ENCODE data around the gene ABCF3. TPM values are rescaled to one million over a fixed set of nuclear protein-coding genes. Genes with fewer than 3 reads are reported as not detected.

ABCF3 gene
- total RNA-seq, 2 experiments from 2014 or later, result 57.6 to 60.2 TPM

- DNase-seq, result no peak
- H3K4me1 Mint-ChIP-seq, result no peaks in the 10 kb centered on the region
- no peak overlapping the region for H3K4me3 Mint-ChIP-seq
- H3K36me3 Mint-ChIP-seq, result peaks cover 15% of the 10 kb centered on the region
- no peaks in the 10 kb centered on the region for H3K27me3 Mint-ChIP-seq
- no peak for ATAC-seq
- CTCF ChIA-PET, result interaction anchor here (1.3 to 5.3 kb wide), 5 partner anchors 9 to 346 kb away, joined by 4 to 47 read pairs (median 4); partner anchors contain the start of genes EEF1AKMT4 and VWA5B2
- no peaks in the 10 kb centered on the region for H3K9me3 Mint-ChIP-seq (ENCODE audit: low read depth)
- H3K27ac Mint-ChIP-seq, result no peak overlapping the region
Measured at GRCh38 chr3:184241141-184241446, 55.1 kb downstream of the ABCF3 start.

GRCh38 chr3:184241447-184242296 lies 55.7 kb downstream of the ABCF3 start:
- peak; percentile 44 for ATAC-seq
- H3K27ac Mint-ChIP-seq, result no peak overlapping the region
- no peaks in the 10 kb centered on the region for H3K4me1 Mint-ChIP-seq
- CTCF ChIA-PET, result interaction anchor here (1.3 to 5.3 kb wide), 5 partner anchors 8 to 346 kb away, joined by 3 to 47 read pairs (median 11); partner anchors contain the start of genes DVL3 and EEF1AKMT4
- H3K36me3 Mint-ChIP-seq, result peaks cover 15% of the 10 kb centered on the region
- H3K27me3 Mint-ChIP-seq, result no peaks in the 10 kb centered on the region
- DNase-seq, result no peak
- no peak overlapping the region for H3K4me3 Mint-ChIP-seq
- H3K9me3 Mint-ChIP-seq (ENCODE audit: low read depth), result no peaks in the 10 kb centered on the region

- Mint-ChIP-seq H3K27ac (no peak overlapping the region), H3K36me3 (peaks cover 15% of the 10 kb centered on the region), H3K4me3 (no peak overlapping the region), H3K27me3 (no peaks in the 10 kb centered on the region), H3K9me3 (ENCODE audit: low read depth) (no peaks in the 10 kb centered on the region), H3K4me1 (no peaks in the 10 kb centered on the region)
- DNase-seq, result no peak
- CTCF ChIA-PET, result interaction anchor here (1.3 to 2.4 kb wide), 2 partner anchors 15 to 87 kb away, joined by 3 to 17 read pairs; partner anchors contain the start of gene DVL3
- no peak for ATAC-seq
Measured at GRCh38 chr3:184242297-184242685, 56.3 kb downstream of the ABCF3 start.

Small RNA genes lying within 50 kb of the gene (microRNA-seq; reads per million reads assigned to microRNA genes)
- gene MIR1224, result not detected

Other genes starting within 250 kb of the ABCF3 start
- gene ABCC5, start 168.3 kb upstream of the ABCF3 start, total RNA-seq, result 10 to 100 TPM; 21.2 to 26.5 TPM
- gene HTR3D, start 154.5 kb upstream of the ABCF3 start, total RNA-seq, result not detected
- not detected for gene HTR3C, start 133.2 kb upstream of the ABCF3 start, total RNA-seq
- not detected for gene HTR3E, start 89.1 kb upstream of the ABCF3 start, total RNA-seq
- 10 to 100 TPM; 52.2 to 61.6 TPM for gene EIF2B5, start 50.8 kb upstream of the ABCF3 start, total RNA-seq
- gene DVL3, start 30.8 kb upstream of the ABCF3 start, total RNA-seq, result 10 to 100 TPM; 42.6 to 44.2 TPM
- 100 to 1,000 TPM; 218 to 230 TPM for gene AP2M1, start 11.3 kb upstream of the ABCF3 start, total RNA-seq
- gene VWA5B2, start 43.4 kb downstream of the ABCF3 start, total RNA-seq, result not detected
- gene ALG3, start 62.8 kb downstream of the ABCF3 start, total RNA-seq, result 10 to 100 TPM; 38.7 to 48.2 TPM
- 1 to 10 TPM; 4.1 to 6.7 TPM for gene EEF1AKMT4, start 63.5 kb downstream of the ABCF3 start, total RNA-seq
- under 1 TPM; 0.20 to 0.37 TPM for gene CAMK2N2, start 75.4 kb downstream of the ABCF3 start, total RNA-seq
- not detected for gene ECE2, start 89.8 kb downstream of the ABCF3 start, total RNA-seq
- gene PSMD2, start 113.0 kb downstream of the ABCF3 start, total RNA-seq, result 100 to 1,000 TPM; 193 to 258 TPM
- gene EIF4G1, start 128.4 kb downstream of the ABCF3 start, total RNA-seq, result 100 to 1,000 TPM; 348 to 471 TPM
- 1 to 10 TPM; 3.1 to 4.5 TPM for gene FAM131A, start 151.4 kb downstream of the ABCF3 start, total RNA-seq
- 1 to 10 TPM; 3.4 to 4.1 TPM for gene CLCN2, start 175.4 kb downstream of the ABCF3 start, total RNA-seq
- gene POLR2H, start 175.5 kb downstream of the ABCF3 start, total RNA-seq, result 100 to 1,000 TPM in 1 of 2 experiments, 10 to 100 TPM in 1; 84.3 to 104 TPM
- not detected for gene THPO, start 192.0 kb downstream of the ABCF3 start, total RNA-seq
- not detected for gene CHRD, start 193.9 kb downstream of the ABCF3 start, total RNA-seq